Body of pancreas (tissue), 4 donors: Measurements from ENCODE around the gene ZFHX3. TPM values are rescaled to one million over a fixed set of nuclear protein-coding genes. Genes with fewer than 3 reads are reported as not detected.

Experiments used
- ATAC-seq: fragments of 150-250 bp; one replicate; pipeline ENCODE4 v1.9.1; 2016
- DNase-seq, 4 donors: peaks; one replicate each; pipeline ENCODE4 v3.0.0-alpha.2; 2019
- H3K27ac ChIP-seq, 4 donors: fragments of 200-600 bp; sonication (generic); 1 replicate in 3 of 4; 2 replicates in 1 of 4; pipeline versions ENCODE4 v1.5.1 to v1.6.1; 2016 to 2019; ENCODE audit warnings: mild to moderate bottlenecking in 1 of 4, mixed read lengths in 1 of 4, moderate library complexity in 1 of 4
- H3K27me3 ChIP-seq, 2 donors: fragments of 200-600 bp; sonication (generic); one replicate each; pipeline ENCODE4 v1.6.0; 2016; ENCODE audit warnings: mild to moderate bottlenecking in 1 of 2
- H3K36me3 ChIP-seq, 2 donors: fragments of 200-600 bp; sonication (generic); replicated peaks in 1 of 2; 2 replicates each; pipeline ENCODE4 v1.5.1; 2016; ENCODE audit warnings: low read depth in 2 of 2; ENCODE audit not compliant: insufficient read depth in 1 of 2
- H3K4me1 ChIP-seq: fragments of 200-600 bp; sonication (generic); one replicate; pipeline ENCODE4 v1.6.0; 2016
- H3K4me3 ChIP-seq, 2 donors: fragments of 200-600 bp; sonication (generic); 1 replicate in 1 of 2; 2 replicates in 1 of 2; pipeline ENCODE4 v1.5.1; 2016 to 2019
- H3K9me3 ChIP-seq, 3 donors: fragments of 200-600 bp; sonication (generic); 1 replicate in 2 of 3; 2 replicates in 1 of 3; pipeline ENCODE4 v1.5.1; 2016
- POLR2A ChIP-seq, 3 donors: fragments of 450-650 bp; IDR thresholded peaks; one replicate each; pipeline ENCODE4 v1.6.1; 2016; ENCODE audit warnings: antibody characterized with exemption in 3 of 3, mild to moderate bottlenecking in 2 of 3
- WGBS, 2 donors: methylation state at CpG; one replicate each; pipeline ENCODE4 v1.1.5; 2017; 5-methylcytosine and 5-hydroxymethylcytosine counted together
- intact Hi-C: fragments of 100-400 bp; cut with DNase I; formaldehyde crosslinking; loops from one replicate; pipeline ENCODE4 v1.15.1; 2023
- total RNA-seq, 2 donors: library from RNA; depleted of rRNA; stranded (reverse); fragments of >200 nt; gene quantifications; one replicate each; pipeline ENCODE4 v1.1.0, GENCODE V29; 2016
- TF ChIP-seq, protein P1 (sequence below), 7 experiments: fragments of 450-650 bp in 4 of 7; fragments of 200-600 bp in 3 of 7; sonication (generic) in 3 of 7; IDR thresholded peaks; one replicate each; pipeline ENCODE4 v1.5.1; 2016 to 2019; ENCODE audit warnings: antibody characterized with exemption in 7 of 7

The ZFHX3 gene
- total RNA-seq, 2 donors from 2014 or later = 22.4 to 24.6 TPM

DNA sequence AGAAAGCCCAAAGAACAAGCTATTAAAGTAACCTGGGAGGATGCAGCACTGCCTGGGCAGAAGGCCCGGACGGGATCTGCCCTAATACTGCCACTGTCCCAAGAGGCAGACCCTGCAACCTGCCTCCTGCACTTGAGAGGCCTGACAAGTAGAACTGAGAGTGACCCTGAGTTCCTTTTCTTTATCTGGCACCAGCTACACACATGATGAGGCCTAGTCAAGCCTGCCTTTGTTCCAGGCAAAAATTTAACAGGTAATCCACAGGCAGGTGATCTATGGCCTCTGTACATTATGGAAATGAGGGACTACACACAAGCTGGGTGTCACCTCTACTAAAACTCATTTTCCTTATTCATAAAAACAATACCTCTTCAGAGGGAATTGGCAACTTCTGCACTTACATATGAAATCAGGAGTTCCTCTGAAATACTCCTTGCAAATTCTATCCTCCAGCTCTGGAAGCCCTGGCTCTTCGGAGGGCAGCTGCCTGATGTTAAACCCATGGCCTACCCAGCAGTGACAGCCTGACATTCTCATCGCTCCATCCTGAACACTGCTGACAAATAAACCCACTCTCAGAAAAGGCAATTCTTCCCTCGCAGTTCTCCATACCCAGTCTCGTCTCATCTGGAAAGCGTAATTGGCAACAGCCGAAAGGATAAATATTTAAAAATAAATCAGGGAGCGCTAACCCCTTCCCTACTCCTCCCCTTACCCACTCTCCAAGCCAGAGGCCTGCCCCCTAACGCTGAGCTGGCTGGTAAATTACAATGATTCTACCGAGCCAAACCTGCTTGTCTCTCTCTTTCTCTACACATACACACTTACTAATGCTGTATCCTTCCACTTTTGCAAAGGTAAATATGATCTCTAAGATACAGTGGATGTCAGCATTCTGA is 2.5 kb upstream of the ZFHX3 start:
- H3K9me3 ChIP-seq = no peaks in the 10 kb centered on the region
- TF ChIP-seq POLR2A (IDR thresholded peaks at IDR 0.05) = no peak
- TF ChIP-seq, protein P1, sequence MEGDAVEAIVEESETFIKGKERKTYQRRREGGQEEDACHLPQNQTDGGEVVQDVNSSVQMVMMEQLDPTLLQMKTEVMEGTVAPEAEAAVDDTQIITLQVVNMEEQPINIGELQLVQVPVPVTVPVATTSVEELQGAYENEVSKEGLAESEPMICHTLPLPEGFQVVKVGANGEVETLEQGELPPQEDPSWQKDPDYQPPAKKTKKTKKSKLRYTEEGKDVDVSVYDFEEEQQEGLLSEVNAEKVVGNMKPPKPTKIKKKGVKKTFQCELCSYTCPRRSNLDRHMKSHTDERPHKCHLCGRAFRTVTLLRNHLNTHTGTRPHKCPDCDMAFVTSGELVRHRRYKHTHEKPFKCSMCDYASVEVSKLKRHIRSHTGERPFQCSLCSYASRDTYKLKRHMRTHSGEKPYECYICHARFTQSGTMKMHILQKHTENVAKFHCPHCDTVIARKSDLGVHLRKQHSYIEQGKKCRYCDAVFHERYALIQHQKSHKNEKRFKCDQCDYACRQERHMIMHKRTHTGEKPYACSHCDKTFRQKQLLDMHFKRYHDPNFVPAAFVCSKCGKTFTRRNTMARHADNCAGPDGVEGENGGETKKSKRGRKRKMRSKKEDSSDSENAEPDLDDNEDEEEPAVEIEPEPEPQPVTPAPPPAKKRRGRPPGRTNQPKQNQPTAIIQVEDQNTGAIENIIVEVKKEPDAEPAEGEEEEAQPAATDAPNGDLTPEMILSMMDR (IDR thresholded peaks at IDR 0.05) = no peak
- H3K36me3 ChIP-seq = no peaks in the 10 kb centered on the region
- ATAC-seq (no peak), DNase-seq (no peak)
- intact Hi-C loops = no loop called here
- no peaks in the 10 kb centered on the region for H3K27me3 ChIP-seq
- H3K4me3 ChIP-seq = no peak overlapping the region
- H3K27ac ChIP-seq = peak overlapping the region; percentile 36 to 69 (median 51)
- 48 to 50% methylated on average over 11 of the region's 11 CpGs for WGBS, 2 donors
- peaks cover 76% of the 10 kb centered on the region for H3K4me1 ChIP-seq

DNA sequence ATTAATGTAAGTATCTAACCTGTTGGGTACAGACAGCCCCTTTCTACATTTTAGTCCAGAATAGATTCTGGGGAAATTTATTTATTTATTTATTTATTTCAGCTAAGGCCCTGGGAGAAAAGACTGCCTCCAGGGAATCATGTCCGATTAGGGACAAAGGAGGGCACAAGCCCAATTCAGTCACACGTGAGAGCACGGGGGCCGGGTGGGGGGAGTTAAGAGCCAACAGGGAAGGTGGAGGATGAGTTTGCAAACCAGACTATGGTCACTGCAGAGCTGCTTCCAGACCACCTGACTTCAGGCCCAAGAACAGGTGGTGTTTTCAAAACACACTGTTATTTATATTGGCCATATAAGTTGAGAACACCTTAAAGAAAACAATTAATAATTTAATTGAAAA is 1.6 kb upstream of the ZFHX3 start:
- DNase-seq (no peak), ATAC-seq (no peak)
- peak overlapping the region in 2 of 4 donors; percentile 90 to 96 for H3K27ac ChIP-seq
- H3K36me3 ChIP-seq = no peaks in the 10 kb centered on the region
- 81 to 85% methylated on average over 4 of the region's 4 CpGs for WGBS, 2 donors
- no peak overlapping the region for H3K4me3 ChIP-seq
- intact Hi-C loops = no loop called here
- TF ChIP-seq, protein P1 (IDR thresholded peaks at IDR 0.05) = no peak
- no peak for TF ChIP-seq POLR2A (IDR thresholded peaks at IDR 0.05)
- peaks cover 70% of the 10 kb centered on the region for H3K4me1 ChIP-seq
- H3K9me3 ChIP-seq = no peaks in the 10 kb centered on the region
- H3K27me3 ChIP-seq = no peaks in the 10 kb centered on the region

DNA sequence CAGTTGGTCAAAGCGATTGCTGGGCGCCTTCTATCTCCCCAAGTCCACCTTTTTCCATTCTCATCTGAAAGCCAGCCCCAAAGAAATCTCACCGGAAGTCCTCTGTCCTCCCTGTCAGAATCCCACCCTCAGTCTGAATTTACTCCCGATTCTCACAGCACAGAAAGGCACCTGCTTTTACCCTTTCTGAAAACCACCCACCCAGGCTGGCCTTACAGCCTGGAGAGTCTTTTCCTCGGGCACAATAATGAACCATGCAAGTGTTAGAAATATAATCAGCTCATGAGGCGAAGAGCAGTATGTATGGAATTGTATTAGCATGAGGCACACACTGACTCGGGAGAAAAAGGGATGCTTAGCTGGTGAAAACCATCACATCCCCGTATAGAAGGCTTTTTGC is 1.2 kb upstream of the ZFHX3 start:
- TF ChIP-seq, protein P1 (IDR thresholded peaks at IDR 0.05) = no peak
- H3K27ac ChIP-seq = peak overlapping the region in 3 of 4 donors; percentile 90 to 97 (median 96)
- intact Hi-C loops = no loop called here
- H3K4me1 ChIP-seq = peaks cover 66% of the 10 kb centered on the region
- no peaks in the 10 kb centered on the region for H3K27me3 ChIP-seq
- WGBS, 2 donors = 78 to 83% methylated on average over 8 of the region's 8 CpGs
- no peak for ATAC-seq
- no peaks in the 10 kb centered on the region for H3K9me3 ChIP-seq
- no peaks in the 10 kb centered on the region for H3K36me3 ChIP-seq
- H3K4me3 ChIP-seq = no peak overlapping the region
- DNase-seq = no peak

DNA sequence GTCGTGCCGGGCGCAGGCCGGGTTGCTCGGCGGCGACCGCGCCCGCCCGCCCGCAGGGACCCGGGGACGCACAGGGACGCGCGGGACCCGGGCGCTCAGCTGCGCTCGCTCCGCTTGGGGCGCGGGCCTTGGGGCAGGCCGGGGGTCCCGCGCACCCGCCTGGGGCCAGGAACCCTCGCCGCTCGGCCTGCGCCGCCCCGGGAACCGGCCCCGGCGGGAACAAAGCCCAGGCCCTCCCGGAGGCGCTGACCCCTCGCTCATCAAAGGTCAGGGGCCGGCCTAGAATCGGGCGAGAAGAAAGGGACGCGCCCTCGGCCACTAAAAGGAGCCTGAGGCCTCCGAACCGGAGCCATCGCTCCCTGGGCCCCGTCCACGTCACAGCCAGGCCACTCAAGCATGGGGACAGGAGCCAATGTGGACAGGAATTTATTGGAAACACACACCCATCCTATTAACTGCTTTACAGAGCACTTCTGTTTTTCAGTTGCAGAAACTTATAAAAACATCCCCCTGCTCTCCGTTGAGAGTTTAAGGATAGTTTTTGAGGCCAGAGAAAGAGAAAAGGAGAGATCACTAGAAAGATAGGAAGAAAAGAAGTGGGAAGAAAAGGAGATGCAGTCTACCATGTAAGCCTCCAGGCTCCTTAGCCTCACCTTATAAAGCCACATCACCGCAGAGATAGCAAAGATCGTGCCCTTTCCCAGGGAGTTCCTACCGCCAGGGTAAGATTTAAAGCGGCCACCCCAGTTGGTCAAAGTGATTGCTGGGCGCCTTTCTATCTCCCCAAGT is 558 bp upstream of the ZFHX3 start:
- no peaks in the 10 kb centered on the region for H3K9me3 ChIP-seq
- peak overlapping the region; percentile 90 to 97 (median 96) for H3K27ac ChIP-seq
- no peaks in the 10 kb centered on the region for H3K27me3 ChIP-seq
- no peaks in the 10 kb centered on the region for H3K36me3 ChIP-seq
- H3K4me3 ChIP-seq = peak overlapping the region; percentile 10 to 60
- WGBS, 2 donors = 5 to 32% methylated on average over 8 to 54 of the region's 57 CpGs
- ATAC-seq = peak; percentile 23
- peak; percentile 46 to 54 (median 47) for DNase-seq
- intact Hi-C loops = no loop called here
- peaks cover 65% of the 10 kb centered on the region for H3K4me1 ChIP-seq
- TF ChIP-seq POLR2A (IDR thresholded peaks at IDR 0.05) = peak in 1 of 3 donors; percentile 11
- TF ChIP-seq, protein P1 (IDR thresholded peaks at IDR 0.05) = peak in 3 of 7 experiments; percentile 5 to 48 (median 45)
